Activated naive CD4-positive, alpha-beta T cell treated with Interleukin-2 at 50 U/mL for 16 hours (primary cell): ENCODE results near the gene KMT2A.
"Not testable (repeated sequence)": the region's sequence is repeated elsewhere in the genome, so short reads cannot be mapped to it uniquely, and the experiment has no call there.

ENCODE experiments used
- DNase-seq: peaks from one replicate; pipeline ENCODE4 v3.0.0-alpha.2; 2020

Gene KMT2A

DNA sequence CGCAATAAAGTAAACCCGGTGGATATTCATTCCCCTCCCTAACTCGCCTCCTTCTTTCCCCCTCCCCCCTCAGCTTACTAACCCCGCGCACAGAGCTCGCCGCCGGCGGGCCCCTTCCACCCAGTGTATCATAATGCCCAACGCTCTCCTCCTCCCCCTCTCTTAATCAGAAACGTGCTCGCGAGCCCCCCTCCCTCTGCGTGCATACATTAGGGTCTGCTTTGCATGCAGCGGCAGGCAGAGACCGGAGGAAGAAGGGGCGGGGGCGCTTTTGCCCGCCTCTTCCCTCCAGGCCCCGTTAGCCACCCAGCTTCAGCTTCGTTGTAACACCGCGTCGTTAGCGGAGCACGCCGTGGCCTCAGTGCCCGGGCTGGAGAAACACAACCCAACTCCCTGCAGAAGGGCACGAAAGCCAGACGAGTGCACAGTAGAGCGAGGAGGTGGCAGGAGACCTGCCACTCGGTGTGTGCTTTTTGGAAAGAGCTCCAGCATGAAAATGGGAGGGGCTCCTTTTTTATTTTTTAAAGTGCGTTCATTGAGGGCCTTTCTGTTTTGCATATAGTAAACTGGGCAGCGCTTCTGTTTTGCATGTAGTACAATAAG lies 901 bp upstream of the KMT2A start:
- DNase-seq: peak; percentile 65

GRCh38 chr11:118436639-118437207 lies 431 bp downstream of the KMT2A start:
- peak; percentile 60 for DNase-seq

- DNase-seq: peak; percentile 51
These were observed 1.2 kb downstream of the KMT2A start for GRCh38 chr11:118437208-118438125.

DNA sequence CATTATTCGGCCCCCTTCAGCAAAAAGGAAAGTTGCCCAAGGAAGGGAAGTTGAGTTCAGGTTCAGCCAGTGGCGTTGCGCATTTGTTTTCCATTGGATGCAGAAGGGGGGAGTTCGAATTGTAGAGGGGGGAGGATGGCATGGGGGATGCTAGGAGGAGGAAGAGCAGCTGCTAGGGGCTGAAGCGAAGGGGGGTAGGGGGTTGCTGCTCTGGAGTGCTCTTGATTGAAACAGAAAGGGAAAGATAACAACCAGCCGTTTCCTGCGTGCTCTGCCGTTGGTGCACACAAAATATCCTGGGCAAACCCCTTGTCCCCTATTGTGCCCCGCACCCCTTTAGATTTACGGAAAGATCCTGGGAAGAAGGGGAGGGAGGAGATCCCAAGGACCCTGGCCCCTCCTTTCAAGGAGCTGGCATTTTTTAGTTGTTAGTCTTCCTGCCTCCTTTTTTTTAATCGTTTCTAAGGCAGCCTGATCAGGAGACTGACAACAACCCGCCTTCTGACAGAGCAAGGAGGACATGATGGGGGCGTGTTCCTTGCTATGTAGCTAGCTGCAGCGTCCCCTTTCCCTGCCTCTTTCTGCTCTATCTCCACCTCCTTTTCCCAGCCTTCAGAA lies 2.1 kb downstream of the KMT2A start:
- DNase-seq: peak; percentile 53

GRCh38 chr11:118439646-118440045 lies 3.4 kb downstream of the KMT2A start:
- no peak for DNase-seq

DNA sequence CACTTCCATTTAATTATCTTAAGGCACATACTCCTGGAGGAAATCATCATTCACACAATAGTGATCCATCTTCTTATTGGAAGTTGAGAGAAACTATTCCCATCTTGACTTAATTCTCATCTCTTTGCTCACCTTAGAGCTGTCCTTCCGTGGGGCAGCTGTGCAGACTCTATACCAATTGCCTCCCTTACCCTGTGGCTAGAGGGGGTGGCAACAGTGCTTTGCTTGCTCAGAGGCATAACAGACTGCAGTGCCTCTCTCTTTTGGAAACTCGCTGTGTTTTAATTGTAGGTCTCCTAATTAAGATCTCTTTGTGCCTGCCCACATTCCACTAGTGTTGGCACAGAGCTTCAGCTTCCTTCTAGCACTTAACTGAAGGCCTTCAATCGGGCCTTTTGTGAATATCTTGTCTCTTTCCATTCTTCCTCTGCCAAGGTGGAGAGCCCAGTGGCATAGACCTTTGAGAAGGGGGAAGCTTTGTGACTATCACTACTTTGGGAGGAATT lies 5.5 kb downstream of the KMT2A start:
- DNase-seq: peak; percentile 18

GRCh38 chr11:118442301-118442700 lies 6.0 kb downstream of the KMT2A start:
- no peak for DNase-seq

GRCh38 chr11:118442908-118443589 lies 6.8 kb downstream of the KMT2A start:
- DNase-seq: no peak

- DNase-seq: peak; percentile 11
These were observed 7.4 kb downstream of the KMT2A start for GRCh38 chr11:118443590-118444218.

- DNase-seq: no peak
These were observed 11.1 kb downstream of the KMT2A start for GRCh38 chr11:118447423-118447822.

- DNase-seq: no peak
These were observed 12.0 kb downstream of the KMT2A start for GRCh38 chr11:118448294-118448693.

GRCh38 chr11:118449316-118449918 lies 13.1 kb downstream of the KMT2A start:
- DNase-seq: no peak

- DNase-seq: no peak
These were observed 14.2 kb downstream of the KMT2A start for GRCh38 chr11:118450451-118450850.

GRCh38 chr11:118462178-118462577 lies 25.9 kb downstream of the KMT2A start:
- no peak for DNase-seq

- not testable (repeated sequence) for DNase-seq
These were observed 32.7 kb downstream of the KMT2A start for GRCh38 chr11:118468968-118469367.

DNA sequence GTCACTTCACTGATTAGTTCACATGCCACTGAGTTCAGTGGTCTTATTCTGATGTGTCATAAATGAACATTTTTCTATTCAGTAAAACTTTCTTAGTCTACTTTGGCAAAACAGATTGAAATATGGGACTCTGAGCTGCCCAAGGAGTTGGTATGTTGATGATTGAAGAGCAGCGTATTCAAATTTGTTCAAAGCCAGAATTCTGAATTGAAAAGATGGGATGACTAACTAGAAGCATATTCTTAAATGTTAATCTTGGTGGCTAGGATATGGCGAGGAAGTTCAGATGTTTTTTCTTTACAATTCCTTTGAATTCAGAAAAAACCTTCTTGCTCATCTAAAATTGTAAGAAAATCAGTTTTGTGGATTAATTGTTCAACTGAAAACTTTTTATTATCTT lies 34.7 kb downstream of the KMT2A start:
- no peak for DNase-seq

GRCh38 chr11:118473537-118473936 lies 37.2 kb downstream of the KMT2A start:
- DNase-seq: no peak

GRCh38 chr11:118476676-118477075 lies 40.4 kb downstream of the KMT2A start:
- no peak for DNase-seq

- DNase-seq: not testable (repeated sequence)
These were observed 44.9 kb downstream of the KMT2A start for GRCh38 chr11:118481238-118481637.

DNA sequence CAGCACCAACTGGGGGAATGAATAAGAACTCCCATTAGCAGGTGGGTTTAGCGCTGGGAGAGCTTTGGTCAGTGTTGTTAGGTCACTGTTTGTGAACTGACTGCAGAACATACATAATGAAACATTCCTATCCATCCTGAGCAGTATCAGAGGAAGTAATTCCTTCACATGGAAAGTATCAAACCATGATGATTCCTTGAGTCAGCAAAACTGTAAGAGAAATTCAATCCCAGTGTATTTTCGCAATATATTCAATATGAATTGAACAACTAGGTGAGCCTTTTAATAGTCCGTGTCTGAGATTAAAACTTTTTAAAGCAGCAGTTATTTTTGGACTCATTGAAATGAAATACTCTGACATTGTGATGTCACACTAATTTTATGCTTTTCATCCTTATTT lies 48.1 kb downstream of the KMT2A start:
- no peak for DNase-seq

DNA sequence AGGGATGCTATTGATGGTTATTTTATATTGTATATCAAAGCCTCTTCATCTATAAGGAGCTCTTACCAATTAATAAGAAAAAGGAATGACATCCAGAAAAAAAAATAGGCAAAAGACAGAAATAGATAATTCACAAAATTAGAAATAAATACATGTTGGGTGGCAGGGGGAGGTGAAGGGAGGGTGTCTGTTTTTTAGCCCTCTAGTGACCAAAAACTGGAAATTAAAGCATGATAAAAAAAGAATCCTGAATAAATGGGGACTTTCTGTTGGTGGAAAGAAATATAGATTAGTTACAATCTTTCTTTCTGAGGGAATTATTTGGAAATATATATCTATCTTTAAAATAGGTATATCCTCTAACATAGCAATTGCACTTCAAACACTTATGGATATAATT lies 49.0 kb downstream of the KMT2A start:
- no peak for DNase-seq
